ENCODE data around the gene NRP2.

The NRP2 gene

GRCh38 chr2:205723179-205723578 is 40.9 kb downstream of the NRP2 start:
- FAIRE-seq: no peak
- no peak for DNase-seq (ENCODE audit: extremely low spot score, insufficient read length, low read depth)

DNA sequence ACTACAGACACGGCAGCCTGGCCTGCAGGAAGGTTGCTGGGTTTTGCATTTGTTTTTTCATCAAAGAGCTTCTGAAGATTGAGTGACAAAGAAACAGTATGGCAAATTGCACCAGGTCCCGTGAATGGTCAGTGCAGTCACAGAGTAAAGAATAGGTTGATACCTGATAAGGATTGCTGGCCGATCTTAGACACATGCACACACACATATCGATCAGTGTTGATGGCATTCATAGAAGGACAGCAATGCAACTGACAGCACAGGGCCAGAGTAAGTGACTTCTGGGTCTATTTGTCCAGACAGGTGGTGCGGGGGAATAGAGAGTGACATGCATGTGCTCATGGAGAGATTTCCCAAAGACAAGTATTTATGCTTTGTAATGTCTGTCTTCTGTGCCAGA is 42.8 kb downstream of the NRP2 start:
- no peak for DNase-seq (ENCODE audit: extremely low spot score, insufficient read length, low read depth)
- no peak for FAIRE-seq

DNA sequence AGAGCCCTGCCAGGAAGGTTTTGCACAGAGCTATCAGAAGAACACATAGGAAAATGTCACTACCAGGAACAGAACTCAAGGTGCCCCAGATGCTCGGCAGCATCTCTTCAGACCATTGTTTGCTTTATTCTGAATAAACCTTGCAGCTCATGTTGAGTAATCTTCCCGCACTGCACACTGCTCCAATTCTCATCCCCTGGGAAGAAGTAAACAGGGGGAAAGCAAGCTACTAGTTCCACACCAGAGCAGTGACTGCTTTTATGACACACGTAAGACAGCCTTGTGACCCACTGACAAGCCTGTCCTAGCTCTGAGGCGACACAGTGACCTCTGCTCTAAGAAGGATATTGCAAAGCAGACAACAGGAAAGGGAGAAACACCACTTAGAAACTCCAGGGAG is 44.2 kb downstream of the NRP2 start:
- FAIRE-seq: no peak
- no peak for DNase-seq (ENCODE audit: extremely low spot score, insufficient read length, low read depth)

DNA sequence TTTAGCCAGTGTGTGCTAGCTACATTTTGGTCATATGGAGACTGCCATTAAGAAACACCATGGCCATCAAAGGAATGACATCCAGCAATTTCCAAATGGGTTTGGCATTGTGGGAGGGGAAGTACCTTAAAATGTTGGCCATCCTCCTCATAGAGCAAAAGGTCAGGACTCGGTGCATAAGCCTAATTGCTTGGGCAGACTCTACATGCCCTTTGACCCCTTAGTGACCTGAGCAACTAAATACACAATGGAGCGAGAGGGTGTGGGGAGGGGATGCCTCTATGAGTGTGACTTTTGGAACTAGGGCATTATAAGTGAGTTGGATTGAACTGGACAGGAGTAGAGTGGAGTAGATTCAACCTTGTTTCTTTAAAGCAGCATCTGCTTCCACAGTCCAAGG is 44.9 kb downstream of the NRP2 start:
- FAIRE-seq: no peak
- no peak for DNase-seq (ENCODE audit: extremely low spot score, insufficient read length, low read depth)

DNA sequence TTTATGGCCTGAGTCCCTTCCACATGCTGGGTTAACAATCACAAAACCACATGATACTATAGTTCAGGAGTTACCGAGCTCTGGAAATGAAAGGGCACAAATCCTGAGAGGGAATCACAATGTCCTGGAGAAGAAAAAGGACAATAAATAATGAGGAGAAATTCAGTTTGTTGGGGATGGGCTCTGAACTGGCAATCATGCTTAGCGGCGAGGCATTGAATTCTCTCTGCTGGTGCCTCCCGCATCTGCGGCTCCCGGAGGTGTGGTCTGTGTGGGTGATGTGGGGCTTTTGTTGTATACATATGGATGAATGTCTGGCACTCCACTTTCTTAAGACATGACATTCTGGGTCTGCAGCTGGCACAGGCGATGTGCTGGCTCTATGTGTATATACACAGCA is 46.1 kb downstream of the NRP2 start:
- DNase-seq (ENCODE audit: extremely low spot score, insufficient read length, low read depth): no peak
- FAIRE-seq: no peak

DNA sequence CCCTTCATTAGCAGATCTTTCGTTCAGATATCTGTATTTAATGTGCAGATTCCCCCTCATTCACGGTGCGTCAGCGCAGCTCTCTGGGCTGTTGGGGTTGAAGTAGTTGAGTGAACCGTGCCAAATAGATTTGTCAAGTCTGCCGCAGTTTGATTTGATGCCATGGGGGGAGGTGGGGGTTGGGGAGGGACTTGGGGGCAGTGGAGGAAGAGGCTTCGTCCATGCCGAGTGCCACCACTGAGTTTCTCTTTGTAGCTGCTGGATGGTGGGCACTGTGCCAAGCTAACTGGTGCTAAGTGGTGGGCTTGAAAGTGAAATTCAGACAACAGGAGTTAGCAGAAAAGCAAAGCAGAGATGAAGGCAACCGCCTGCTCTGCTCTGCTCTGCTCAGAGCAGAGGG is 47.9 kb downstream of the NRP2 start:
- no peak for FAIRE-seq
- DNase-seq (ENCODE audit: extremely low spot score, insufficient read length, low read depth): no peak

DNA sequence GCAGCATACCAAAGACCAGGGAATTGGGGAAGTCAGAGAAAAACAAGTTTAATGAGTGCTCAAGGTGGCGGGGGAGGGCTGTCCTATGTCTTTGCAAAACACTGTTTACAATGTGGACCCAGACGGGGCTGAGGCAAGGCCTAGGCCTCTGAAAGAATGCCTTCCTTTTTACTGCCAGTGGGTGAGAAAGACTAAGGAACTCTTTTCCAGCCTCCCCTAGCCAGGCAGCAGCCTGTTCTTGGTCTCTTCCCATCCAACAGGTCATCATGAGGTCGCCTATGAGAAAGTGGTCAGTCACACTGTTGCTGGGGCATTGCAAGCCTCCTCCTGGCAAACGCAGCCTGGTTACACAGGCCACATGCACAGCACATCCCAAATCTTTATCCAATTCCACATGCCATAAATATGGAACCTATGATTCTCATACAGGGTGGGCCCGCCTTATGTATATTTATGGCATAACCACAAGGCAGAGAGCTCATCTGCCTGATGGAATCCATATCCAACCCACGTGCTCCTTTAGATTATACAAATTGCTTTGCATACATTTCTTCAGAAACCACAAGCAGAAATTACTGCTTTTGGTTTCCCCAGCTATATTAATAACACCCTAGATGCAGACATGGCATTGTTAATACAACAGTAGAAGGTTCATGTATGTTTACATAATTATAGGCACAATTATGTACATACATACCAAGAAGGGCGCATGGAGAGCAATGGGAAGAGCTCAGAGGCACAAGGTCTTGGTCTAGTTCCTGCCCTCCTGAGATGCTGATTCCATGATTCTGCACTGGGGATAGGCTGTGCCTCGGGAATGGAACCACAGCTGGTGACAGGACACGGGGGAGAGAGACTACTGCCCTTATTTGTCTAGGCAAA is 48.6 kb downstream of the NRP2 start:
- no peak for FAIRE-seq
- DNase-seq (ENCODE audit: extremely low spot score, insufficient read length, low read depth): no peak

- FAIRE-seq (no peak), DNase-seq (ENCODE audit: extremely low spot score, insufficient read length, low read depth) (no peak)
Measured at GRCh38 chr2:205731583-205731981, 49.3 kb downstream of the NRP2 start.

- FAIRE-seq: no peak
- DNase-seq (ENCODE audit: extremely low spot score, insufficient read length, low read depth): no peak
Measured at GRCh38 chr2:205732314-205732713, 50.0 kb downstream of the NRP2 start.

DNA sequence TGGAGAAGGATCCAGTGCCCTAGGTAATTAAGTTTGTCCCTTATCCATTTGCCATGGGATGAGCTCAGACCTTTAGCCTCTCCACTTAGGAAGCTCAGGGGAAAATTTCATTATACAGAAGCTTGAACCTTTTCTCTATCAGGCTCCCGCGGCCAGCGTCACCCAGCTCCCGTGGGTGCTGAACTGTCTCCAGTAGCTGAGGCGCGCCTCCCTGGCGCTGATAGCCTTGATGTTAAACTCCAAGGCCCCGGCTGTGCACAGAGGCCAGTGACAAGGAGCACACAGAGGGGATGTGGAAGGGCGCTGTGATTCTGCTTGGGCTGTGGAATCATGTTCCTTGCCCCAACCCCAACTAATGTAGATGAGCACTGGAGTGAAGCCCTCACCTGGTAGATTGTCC is 50.8 kb downstream of the NRP2 start:
- FAIRE-seq (no peak), DNase-seq (ENCODE audit: extremely low spot score, insufficient read length, low read depth) (no peak)

DNA sequence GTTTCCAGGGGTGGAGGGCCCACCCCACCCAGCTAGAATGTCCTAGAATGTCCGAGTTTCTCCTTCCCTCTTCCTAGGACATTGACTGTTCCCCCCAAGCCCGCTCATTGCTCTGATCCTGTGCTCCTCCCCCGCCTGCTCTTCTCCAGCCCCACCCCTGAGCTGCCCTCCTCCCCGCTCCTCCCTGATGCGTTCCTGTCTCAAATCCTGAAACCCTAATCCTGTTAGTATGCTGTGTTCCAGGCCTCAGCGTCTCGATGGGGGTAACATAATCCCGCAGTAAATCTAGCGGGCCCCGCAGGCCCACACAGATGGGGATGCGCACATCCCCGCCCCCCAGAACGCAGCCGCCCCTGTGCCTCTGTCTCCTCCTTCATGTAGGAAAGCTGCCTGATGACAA is 51.3 kb downstream of the NRP2 start:
- no peak for FAIRE-seq
- DNase-seq (ENCODE audit: extremely low spot score, insufficient read length, low read depth): no peak

DNA sequence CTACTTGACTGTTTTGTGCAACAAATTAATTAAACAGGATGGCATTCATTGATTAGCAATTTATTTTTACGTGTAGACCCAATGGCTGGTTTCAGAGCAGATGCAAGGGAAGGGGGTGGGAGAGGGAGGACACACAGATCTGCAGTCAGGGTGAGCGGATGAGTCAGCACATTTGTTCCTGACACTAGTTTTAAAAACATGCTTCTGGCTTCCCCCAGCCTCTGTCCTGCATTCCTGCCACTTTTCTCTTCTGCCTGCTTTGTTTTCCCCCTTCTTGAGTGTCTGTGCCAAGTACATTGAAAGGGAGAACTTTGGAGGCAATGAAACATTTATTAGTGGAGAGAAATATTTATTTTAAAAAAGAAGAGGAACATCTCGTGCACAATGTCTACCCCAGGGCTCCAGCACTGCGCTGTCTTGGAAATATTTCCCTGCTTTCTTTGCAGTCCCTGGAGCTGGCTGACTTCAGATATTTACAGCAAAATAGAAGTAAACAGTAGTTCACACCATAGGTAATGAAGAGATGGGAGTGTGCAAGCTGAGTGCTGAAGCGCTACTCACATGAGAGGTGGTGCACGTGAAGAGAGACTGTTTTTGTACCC is 52.2 kb downstream of the NRP2 start:
- FAIRE-seq (no peak), DNase-seq (ENCODE audit: extremely low spot score, insufficient read length, low read depth) (no peak)

DNA sequence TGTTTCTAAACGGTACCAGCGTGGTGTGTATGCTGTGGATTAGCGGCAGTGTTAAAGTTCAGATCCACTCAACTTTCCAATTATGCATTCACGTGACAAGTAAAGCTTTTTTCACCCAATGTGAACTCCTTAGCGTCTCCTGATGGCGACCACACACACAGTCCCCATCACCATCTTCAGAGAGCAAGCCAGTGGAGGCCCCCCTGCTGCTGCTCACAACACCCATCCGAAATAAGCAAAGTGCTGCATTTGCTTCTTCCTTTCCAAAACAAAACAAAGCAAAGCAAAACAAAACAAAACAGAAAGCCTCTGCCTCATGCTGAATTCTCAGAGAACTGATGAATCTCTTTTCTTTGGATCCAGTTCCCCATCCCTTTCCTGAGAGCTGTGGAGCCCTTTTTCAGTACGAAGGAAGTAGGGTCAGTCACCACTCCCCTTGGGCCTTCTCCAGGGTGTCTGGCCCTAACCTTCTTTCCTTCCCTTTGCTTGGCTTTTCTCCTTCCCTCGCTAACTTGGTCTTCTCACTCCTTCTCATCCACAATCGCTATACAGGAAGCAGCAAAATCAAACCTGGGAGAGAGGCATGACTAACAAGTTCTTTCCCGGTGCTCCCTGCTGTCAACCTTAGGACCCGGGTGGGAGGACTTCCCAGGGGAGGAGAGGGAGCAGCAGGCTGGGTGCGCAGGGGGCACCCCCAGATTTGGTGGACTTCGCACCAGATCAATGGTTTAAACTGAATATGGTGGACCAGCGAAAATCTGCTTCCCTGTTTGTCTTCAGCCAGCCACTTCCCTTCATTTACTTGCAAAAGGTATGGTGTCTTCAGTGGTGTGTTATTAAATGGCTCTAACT is 56.0 kb downstream of the NRP2 start:
- no peak for FAIRE-seq
- no peak for DNase-seq (ENCODE audit: extremely low spot score, insufficient read length, low read depth)

GRCh38 chr2:205739620-205740019 is 57.3 kb downstream of the NRP2 start:
- FAIRE-seq: no peak
- DNase-seq (ENCODE audit: extremely low spot score, insufficient read length, low read depth): no peak

DNA sequence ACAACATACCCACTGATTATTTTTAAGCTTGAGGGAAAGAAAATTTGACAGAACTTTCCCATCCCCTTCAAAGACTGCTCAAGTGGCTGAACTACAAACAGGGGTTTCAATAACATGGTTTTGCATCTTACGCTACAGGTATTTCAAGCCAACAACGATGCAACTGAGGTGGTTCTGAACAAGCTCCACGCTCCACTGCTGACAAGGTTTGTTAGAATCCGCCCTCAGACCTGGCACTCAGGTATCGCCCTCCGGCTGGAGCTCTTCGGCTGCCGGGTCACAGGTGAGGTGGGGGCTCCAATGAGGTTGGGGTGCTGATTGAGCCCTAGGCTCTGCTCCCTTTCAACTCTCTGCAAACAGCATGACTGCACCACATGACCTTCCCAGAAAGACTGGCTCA is 58.1 kb downstream of the NRP2 start:
- FAIRE-seq: no peak
- no peak for DNase-seq (ENCODE audit: extremely low spot score, insufficient read length, low read depth)

DNA sequence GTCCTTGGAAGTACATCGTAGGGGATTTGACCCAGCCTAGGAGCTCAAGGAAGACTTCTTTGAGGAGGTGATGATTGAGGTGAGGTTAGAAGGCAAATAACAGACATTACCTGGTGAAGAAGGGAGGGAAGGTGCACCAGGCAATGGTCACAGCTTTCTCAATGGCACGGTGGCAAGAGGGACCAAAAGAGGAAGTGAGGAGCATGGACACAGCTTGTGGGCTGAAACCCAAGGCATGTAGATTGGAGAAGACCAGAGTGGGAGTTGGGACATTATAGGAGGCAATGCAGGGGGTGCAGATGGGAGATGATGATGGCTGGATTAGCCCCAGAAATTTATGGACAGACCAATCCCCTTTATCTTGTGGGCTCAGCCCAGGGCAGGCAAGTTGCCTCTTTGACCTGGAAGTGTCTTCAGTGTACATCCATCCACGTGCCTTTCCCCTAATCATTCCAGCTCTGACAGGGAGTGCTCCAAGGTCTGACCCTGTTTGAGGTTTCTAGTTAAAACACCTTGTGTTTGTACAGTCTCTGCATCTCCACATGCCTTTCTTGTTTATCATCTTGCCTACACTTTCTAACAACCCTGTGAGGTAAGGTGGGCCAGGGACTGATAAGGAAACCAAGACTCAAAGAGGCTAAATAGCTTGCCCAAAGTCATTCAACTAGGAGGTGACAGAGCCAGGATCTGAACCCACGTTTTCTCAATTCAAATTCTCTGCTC is 59.1 kb downstream of the NRP2 start:
- FAIRE-seq (no peak), DNase-seq (ENCODE audit: extremely low spot score, insufficient read length, low read depth) (no peak)

- FAIRE-seq (no peak), DNase-seq (ENCODE audit: extremely low spot score, insufficient read length, low read depth) (no peak)
Measured at GRCh38 chr2:205743137-205743536, 60.8 kb downstream of the NRP2 start.

DNA sequence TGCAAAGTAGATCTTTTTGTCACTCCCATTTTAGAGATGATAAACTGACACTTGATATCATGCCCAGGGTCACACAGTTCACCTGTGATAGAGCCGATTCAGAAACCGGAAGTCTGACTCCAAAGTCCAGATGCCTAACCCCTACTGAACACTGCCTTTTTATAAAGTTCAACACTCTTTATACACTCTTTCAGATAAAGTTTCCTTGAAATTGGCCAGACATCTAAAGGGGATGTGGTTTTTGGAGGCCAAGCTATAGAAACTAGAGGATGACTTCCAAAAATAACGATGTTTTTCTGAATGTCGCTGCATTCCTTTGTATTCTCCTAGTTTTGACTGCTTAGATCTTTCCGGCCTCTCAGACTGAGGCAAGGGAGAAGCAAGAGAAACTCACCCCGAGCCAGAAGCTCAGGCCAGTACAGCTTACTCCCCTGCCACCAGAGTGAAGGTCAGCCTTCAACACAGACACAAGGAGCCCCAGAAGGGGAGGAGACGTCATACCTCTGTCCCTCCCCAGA is 61.8 kb downstream of the NRP2 start:
- DNase-seq (ENCODE audit: extremely low spot score, insufficient read length, low read depth): no peak
- no peak for FAIRE-seq

- FAIRE-seq (no peak), DNase-seq (ENCODE audit: extremely low spot score, insufficient read length, low read depth) (no peak)
Measured at GRCh38 chr2:205745661-205746419, 63.5 kb downstream of the NRP2 start.
